C4-2B (cell line): Measurements from ENCODE around the gene NOTCH3.

Source experiments
- H3K27ac ChIP-seq: fragments of 450-650 bp; 2 replicates; pipeline ENCODE4 v1.5.1; 2017
- ZFX ChIP-seq: fragments of 450-650 bp; IDR thresholded peaks from 2 replicates; pipeline ENCODE4 v1.6.1; 2017
- TF ChIP-seq, protein P1 (sequence below): fragments of 450-650 bp; conservative IDR thresholded peaks from 2 replicates; pipeline ENCODE4 v1.5.1; 2017; ENCODE audit warnings: mild to moderate bottlenecking

Gene NOTCH3

GRCh38 chr19:15178629-15179308, 22.0 kb downstream of the NOTCH3 start:
- H3K27ac ChIP-seq = no peak overlapping the region
- TF ChIP-seq, protein P1, sequence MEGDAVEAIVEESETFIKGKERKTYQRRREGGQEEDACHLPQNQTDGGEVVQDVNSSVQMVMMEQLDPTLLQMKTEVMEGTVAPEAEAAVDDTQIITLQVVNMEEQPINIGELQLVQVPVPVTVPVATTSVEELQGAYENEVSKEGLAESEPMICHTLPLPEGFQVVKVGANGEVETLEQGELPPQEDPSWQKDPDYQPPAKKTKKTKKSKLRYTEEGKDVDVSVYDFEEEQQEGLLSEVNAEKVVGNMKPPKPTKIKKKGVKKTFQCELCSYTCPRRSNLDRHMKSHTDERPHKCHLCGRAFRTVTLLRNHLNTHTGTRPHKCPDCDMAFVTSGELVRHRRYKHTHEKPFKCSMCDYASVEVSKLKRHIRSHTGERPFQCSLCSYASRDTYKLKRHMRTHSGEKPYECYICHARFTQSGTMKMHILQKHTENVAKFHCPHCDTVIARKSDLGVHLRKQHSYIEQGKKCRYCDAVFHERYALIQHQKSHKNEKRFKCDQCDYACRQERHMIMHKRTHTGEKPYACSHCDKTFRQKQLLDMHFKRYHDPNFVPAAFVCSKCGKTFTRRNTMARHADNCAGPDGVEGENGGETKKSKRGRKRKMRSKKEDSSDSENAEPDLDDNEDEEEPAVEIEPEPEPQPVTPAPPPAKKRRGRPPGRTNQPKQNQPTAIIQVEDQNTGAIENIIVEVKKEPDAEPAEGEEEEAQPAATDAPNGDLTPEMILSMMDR = no peak
- TF ChIP-seq ZFX = no peak

DNA sequence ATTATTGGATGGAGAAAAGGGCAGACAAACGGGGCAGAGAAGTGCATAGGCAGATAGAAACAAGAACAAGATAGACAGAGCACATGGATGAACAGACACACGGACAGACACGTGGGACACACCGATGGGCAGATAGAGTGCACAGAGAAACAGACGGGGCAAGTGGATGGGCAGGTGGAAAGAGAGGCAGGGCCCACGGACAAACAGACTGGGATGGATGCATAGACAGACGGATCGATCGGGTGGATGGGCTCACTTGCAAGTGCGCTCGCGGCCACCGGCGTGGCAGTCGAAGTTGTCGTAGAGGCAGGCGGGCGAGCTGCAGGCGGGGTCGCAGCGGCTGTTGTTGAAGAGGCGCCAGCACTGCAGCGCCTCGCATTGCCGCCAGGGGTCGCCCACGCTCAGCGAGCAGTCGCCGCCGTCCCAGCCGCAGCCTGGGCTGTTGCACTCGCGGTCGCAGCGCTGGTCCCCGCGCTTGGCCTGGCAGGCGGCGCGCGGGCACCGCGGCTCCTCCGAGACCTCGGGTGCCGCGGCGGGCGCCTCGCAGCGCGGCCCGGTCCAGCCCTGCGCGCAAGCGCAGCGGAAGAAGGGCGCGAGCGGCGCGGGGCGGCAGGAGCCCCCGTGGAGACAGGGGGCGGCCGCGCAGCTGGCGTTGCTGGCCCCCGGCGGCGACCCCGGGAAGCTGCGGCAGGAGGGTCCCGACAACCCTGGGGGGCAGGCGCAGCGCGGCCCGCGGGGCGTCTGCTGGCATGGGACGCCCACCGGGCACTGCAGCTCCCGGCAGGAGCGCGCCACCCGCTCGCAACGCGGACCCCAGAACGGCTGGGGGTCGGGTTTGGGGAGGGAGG, 23.3 kb downstream of the NOTCH3 start:
- TF ChIP-seq, protein P1 = peak; percentile 99
- no peak for TF ChIP-seq ZFX
- peak overlapping the region; percentile 15 for H3K27ac ChIP-seq

DNA sequence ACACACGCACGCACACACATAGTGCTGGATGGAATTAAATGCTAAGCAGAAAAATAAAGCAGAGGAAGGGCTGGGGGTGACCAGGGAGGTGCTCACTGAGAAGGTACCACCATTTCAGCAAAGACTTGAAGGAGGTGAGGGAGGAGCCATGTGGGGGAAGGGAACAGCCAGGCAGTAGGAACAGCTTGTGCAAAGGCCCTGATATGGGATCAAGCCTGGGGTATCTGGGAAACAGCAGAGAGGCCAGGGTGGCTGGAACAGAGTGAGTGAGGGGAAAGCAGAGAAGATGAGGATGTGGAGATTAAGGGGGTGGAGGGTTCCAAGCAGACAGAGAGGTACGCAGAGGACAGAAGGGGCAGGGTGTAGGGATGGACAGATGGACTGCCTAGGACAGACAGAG, 25.2 kb downstream of the NOTCH3 start:
- TF ChIP-seq ZFX = no peak
- TF ChIP-seq, protein P1 = no peak
- no peak overlapping the region for H3K27ac ChIP-seq

DNA sequence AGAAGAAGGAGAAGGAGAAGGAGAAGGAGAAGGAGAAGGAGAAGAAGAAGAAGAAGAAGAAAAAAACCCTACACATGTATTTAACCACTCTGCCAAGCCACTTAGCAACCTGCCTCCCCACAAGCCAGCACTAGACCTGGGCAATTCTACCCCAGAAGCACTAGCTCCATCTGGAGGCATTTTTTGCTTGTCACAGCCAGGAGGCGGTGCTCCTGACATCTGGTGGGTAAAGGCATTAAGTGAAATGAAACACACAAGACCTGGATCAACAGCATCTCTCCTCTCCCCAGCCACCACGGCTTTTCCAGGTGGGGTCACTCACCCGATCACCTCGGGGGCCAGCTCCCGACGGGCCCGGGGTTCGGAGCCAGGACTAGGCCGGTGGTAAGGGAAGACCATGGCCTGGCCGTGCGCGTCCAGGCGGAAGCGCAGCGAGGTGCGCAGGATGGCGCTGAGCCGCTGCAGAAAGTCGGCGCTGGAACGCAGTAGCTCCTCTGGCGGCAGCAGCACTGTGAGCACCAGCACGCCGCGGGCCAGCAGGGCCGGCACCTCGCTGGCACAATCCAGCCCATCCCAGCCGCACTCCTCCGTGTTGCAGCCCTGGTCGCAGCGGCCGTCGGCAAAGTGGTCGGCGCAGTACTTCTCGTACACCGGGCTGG, 26.9 kb downstream of the NOTCH3 start:
- no peak overlapping the region for H3K27ac ChIP-seq
- TF ChIP-seq, protein P1 = no peak
- TF ChIP-seq ZFX = no peak

DNA sequence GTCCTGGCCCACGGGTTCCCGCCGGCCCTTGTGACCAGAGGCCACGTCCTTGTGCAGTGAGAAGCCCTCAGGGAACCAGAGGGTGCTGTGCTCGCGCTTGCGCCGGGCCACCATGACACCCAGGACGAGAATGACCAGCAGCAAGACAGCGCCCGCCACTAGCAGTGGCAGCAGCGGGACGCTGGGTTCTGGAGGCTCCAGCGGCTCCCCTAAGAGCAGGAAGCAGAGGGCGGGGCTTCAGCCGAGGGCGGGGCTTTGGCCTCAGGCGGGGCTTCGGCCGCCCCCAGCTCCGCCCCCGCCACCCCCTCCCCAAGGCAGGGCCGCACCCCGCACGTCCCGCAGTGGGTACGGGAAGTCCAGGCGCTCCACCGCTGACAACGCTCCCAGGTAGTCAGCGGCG, 30.4 kb downstream of the NOTCH3 start:
- H3K27ac ChIP-seq = no peak overlapping the region
- TF ChIP-seq, protein P1 = no peak
- TF ChIP-seq ZFX = no peak

- H3K27ac ChIP-seq = no peak overlapping the region
- TF ChIP-seq, protein P1 = no peak
- TF ChIP-seq ZFX = no peak
Measured at GRCh38 chr19:15169541-15170285, 31.1 kb downstream of the NOTCH3 start.
